HCEC 1CT (cell line): ENCODE results near the gene IL23R.
A peak's percentile ranks its signal among the peaks of the same experiment; 100 is the strongest.
"Not testable (repeated sequence)": the region's sequence is repeated elsewhere in the genome, so short reads cannot be mapped to it uniquely, and the experiment has no call there.

Experiments
- DNase-seq: peaks from one replicate; pipeline ENCODE4 v3.0.0-alpha.2; 2017

Gene IL23R

GRCh38 chr1:67194209-67194863 lies 28.1 kb downstream of the IL23R start:
- no peak for DNase-seq

DNA sequence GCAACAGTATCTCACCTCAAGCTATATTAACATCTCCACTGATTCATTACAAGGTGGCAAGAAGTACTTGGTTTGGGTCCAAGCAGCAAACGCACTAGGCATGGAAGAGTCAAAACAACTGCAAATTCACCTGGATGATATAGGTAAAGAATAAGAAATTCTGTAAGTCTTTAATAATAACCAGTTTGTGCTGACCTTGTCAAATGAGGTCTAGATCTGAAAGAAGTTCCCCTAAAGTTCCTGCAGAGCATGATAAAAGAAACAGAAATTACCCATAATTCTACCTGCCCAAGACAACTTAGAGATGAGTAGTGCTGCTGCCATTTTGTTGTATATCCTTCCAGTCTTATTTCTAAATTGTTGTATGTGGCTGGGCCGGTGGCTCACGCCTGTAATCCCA lies 34.5 kb downstream of the IL23R start:
- no peak for DNase-seq

DNA sequence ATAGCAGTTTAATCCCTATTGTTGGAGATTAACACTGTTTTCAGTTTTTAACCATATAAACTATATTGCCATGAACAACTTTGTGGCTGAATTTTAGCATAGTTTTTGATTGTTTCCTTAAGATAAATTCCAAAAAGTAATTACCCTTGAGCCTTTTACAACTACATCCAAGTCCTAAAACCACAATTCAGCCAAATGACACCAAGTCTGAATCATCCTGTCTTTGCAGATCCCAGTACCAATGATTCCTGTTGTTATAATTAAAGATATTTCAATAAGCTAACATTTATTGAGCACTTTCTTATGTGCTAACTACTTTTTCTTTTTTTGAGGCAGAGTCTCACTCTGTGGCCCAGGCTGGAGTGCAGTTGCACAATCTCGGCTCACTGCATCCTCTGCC lies 35.6 kb downstream of the IL23R start:
- no peak for DNase-seq

DNA sequence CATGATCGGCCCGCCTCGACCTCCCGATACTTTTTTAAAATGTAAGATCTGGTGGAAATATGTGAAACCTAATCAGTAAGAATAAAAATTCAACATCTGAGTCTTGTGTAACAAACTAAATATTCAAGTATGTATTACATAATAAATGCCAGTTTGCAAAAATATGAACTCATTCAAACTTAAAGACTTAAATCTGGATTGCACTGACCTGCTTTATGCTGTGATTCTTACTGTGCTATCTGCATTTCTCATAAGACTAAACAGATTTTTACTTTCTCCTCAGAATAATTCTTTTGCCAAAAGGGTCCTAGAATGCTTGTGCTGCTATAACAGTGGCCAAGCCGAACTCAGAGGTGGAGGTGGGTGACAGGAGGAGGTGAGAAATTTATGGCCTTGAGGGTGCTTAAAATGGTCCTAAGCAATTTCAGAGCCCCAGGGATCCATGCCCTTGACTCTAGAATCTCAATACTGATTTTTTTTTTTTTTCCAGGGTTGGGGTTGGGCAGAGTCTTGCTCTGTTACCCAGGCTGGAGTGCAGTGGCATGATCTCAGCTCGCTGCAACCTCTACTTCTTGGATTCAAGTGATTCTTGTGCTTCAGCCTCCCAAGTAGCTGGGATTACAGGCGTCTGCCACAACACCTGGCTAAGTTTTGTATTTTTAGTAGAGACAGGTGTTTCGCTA lies 38.2 kb downstream of the IL23R start:
- DNase-seq: no peak

DNA sequence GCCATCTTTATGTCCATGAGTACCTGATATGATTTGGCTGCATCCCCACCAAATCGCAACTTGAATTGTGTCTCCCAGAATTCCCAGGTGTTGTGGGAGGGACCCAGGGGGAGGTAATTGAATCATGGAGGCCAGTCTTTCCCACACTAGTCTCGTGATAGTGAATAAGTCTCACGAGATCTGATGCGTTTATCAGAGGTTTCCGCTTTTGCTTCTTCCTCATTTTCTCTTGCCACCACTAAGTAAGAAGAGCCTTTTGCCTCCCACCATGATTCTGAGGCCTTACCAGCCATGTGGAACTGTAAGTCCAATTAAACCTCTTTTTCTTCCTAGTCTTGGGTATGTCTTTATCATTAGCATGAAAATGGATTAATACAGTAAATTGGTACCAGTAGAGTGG lies 41.1 kb downstream of the IL23R start:
- DNase-seq: not testable (repeated sequence)

DNA sequence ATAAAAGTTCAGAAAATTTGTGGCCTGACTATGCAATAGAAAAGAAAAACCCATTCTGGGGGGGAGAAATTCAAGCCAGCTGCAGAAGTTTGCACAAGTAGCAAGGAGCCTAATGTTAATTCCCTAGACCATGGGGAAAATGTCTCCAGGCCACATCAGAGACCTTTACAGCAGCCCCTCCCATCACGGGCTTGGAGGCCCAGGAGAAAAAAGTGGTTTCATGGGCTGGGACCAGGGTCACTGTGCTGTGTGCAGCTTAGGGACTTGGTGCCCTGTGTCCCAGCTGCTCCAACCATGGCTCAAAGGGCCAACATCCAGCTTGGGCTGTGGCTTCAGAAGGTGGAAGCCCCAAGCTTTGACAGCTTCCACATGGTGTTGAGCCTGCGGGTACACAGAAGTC lies 42.0 kb downstream of the IL23R start:
- DNase-seq: no peak

DNA sequence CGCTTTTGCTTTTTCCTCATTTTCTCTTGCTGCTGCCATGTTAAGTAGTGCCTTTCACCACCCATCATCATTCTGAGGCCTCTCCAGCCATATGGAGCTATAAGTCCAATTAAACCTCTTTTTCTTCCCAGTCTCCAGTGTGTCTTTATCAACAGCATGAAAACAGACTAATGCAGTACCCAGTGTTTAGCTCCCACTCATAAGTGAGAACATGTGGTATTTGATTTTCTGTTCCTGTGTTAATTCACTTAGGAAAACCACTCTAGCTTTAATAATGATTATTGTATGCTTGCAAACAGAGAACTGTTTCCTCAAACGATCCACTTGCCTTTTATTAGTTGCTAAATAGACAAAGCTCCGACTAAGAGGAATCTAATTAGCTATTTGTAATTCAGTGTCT lies 43.3 kb downstream of the IL23R start:
- DNase-seq: no peak

DNA sequence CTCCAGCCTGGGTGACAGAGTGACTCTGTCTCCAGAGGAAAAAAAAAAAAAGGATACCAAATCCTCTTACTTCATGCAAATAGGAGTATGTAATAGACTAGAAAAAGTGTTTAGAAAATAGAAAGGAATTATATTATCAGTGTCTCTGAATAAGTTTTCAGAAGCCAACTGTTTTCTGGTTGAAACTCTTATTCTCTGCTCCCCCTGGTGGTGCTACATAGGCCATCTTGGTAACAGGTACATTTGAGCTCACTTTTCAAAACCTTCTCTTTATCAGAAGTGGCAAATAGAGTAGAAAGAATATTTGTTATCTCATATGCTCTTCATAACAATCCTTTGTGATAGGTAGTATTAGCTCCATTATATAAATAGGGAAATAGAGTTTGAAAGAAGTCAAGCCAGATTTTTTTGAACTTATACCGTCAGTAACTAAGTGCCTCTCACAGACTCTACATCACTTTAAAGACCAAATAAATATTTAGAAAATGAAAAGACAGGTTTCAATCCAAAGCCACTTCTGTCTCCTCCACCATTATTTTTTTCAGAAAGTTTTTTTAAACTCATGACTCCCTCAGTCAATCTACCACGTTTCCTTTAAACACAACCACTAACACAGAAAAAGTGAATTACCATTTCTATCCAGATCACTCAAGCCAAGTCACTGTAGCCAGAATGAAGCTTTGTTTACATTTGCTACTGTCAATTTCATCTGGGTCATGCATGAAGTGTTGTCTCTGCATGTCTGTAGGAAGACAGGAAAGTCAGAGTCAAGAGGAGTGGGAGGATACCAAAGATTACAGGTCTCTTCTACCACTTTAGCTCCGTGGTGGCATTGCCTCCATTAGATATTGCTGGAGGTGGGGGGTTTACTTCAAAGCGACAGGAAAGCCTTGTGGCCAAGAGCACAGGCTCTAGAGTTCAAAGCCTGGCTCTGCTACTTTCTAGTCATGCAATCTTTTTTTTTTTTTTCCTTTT lies 45.6 kb downstream of the IL23R start:
- DNase-seq: peak; percentile 4

DNA sequence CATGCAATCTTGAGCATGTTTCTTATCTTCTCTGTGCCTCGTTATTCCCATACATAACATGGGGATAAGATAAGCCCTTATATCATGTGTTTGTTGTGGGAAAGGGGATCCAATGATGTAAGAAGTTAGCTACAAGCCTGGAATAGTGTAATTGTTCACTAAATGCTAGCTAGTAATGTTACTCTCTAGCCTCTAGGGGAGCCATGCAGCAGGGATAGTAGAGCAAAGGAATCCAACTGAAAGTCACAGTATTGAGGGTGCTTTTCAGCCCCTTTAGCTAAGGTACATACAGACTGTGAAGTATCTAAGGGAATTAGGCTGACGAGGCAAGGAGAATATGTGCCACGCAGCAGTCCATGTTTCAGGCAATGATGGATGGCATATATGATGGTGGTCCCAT lies 46.9 kb downstream of the IL23R start:
- peak; percentile 29 for DNase-seq

DNA sequence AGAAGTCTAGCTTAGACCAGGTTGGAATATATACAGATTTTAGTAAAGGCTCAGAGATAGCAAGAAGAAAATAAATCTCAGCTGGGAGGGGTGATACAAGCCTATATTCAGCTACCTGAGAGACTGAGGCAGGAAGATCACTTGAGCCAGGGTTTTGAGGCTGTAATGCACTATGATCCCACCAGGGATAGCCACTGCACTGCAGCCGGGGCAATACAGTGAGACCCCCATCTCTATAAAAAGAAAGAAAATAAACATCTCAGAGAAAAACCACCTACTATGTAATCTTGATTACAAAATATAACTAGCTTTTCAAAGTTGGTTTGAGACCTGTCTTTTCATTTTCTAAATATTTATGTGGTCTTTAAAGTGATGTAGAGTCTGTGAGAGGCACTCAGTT lies 47.7 kb downstream of the IL23R start:
- DNase-seq: no peak

DNA sequence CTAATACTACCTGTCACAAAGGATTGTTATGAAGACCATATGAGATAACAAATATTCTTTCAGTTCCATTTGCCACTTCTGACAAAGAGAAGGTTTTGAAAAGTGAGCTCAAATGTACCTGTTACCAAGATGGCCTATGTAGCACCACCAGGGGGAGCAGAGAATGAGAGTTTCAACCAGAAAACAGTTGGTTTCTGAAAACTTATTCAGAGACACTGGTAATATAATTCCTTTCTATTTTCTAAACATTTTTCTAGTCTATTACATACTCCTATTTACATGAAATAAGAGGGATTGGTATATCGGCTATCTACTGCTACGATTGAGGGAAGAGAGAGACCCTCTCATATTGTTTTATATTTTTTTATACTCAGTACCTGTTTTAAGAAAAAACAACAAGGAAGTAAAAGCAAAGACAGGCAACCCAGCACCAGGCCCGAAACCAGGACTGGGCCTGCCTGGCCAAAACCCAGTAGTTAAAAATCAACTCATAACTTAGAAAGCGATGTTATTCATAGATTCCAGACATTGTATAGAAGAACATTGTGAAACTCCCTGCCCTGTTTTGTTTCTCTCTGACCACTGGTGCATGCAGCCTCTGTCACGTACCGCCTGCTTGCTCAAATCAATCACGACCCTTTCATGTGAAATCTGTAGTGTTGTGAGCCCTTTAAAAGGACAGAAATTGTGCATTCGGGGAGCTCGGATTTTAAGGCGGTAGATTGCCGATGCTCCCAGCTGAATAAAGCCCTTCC lies 48.3 kb downstream of the IL23R start:
- DNase-seq: no peak

- DNase-seq: no peak
Observed at GRCh38 chr1:67216401-67216800, 50.1 kb downstream of the IL23R start.

DNA sequence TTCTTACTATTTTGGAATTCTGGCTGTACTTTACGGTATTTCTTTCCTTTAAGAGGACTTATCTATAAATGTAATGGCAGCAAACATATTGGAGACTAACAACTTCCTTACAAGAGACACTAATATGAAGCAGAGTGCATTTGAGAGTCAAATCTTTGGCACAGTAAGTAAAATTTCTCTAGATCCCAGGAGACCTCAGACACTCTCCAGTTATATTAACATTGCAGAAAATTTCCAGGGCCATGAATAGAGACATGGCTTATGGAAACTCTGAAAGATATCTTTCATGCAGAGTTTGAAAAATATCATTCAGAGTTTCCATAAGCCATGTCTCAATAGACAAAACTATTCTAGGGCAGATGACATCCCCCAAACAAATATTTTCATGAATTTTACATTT lies 51.2 kb downstream of the IL23R start:
- DNase-seq: no peak

- no peak for DNase-seq
Observed at GRCh38 chr1:67217938-67218337, 51.7 kb downstream of the IL23R start.

DNA sequence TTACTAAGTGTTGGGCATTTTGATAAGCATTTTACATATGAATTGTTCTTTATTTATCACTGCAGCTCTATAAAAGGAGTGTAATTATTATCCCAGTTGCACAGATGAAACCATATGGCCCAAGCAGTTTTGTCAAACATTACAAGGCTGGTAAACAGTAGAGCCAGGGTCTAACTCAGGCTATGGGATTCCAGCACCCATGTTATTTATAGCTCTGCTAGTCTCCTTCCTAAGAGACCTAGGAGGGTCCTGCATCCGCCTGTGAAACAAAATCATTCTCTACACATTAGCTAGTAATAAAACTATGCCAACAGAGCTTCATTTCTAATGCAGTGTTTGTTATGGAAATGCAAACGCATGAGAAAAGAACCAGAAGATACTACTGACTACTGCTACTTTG lies 58.6 kb downstream of the IL23R start:
- DNase-seq: no peak

GRCh38 chr1:67226688-67227087 lies 60.4 kb downstream of the IL23R start:
- no peak for DNase-seq

DNA sequence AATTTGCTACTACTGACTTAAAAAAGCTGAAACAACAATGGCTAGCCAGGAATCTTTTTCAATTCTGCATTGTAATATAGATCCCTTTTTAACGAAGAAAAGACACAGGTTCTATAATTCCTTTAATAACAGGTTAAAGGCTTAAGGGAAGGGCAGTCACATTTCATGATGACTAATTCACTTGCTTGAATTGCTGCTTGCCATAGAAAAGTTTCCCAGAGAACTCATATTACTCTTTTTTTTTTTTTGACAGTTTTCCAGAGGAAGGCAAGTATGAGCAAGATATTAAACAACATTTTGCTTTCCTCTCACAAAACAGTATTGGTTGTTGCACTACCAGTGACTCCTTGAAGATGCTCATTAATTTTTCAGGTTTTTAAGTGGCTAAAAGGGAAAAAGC lies 60.9 kb downstream of the IL23R start:
- peak; percentile 35 for DNase-seq

DNA sequence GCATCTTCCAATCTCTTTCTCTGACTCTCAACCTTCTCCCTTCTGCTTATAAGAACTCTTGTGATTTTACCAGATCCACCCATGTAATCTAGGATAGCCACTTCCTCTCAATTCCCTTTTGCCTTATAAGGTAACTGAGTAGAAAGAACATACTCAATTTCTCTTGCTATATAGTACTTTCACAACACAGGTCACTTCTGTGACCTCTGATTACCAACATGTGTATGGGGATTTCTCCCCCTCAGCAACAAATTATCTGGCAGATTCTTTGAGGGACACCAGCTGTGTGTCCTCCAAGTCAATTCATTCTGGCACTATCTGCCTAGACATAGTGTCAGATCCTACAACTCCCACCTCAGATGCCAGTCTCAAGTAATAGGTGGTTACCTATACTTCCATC lies 62.5 kb downstream of the IL23R start:
- no peak for DNase-seq

DNA sequence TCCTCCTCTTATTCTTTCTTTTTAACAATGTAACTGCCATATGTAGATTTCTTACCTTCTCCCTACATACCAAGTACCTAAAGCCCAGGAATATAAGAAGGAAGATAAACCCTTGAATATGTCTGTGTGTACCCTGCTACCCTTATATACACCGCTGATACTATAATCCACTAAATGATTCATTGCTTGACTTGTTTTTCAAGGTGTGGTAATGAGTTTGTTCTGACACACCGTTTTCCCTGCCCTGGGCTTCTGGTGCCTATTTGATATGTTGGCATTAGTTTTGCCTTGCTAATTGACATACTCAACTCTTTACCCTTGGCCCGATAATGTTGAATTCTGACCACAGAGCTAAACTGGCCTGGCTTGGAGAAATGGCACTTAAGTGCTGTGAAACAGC lies 64.3 kb downstream of the IL23R start:
- DNase-seq: no peak

DNA sequence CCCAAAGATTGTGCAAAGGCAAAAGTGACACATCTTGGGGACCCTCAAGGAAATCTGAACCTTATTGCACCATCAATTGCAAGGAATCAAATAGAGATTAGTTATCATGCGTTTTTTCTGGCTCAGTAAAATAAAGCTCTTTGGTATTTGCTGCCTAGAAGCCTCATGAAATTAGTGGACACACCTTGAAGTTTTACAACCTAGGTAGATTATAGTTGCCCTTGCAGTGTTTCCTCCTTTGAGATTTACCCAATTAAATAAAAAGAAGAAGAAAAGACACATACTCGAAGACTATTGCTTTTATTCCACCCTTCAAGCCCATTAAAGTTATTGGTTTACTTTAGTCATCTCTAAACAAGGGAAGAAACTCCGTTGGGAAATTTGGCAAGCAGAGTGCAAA lies 70.0 kb downstream of the IL23R start:
- no peak for DNase-seq

GRCh38 chr1:67239738-67240137 lies 73.5 kb downstream of the IL23R start:
- no peak for DNase-seq

DNA sequence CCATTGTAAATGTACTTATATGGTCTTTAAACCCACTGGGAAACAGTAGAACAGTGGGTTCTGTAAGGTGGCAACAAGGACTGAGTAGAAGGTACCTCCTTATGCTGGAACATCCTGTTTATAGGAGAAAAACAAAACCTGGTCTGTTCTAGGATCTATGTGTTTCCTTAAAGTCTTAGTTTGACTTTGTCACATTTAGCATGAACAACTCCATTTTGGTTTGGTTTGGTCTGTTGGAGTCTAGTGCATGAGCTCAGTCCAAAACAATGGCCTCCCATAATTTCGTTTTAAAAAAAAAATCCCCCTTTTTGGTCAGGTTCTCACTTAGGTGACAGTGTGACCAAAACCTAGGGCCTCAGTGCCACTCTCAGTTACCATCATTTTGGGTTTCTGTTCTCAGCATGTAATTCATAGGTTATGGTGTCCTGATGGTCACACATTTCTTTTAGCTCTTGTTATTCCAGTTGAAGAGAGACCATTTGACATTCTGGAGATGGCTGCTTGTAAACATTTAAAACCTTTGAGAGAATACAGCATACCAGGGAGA lies 75.0 kb downstream of the IL23R start:
- no peak for DNase-seq

DNA sequence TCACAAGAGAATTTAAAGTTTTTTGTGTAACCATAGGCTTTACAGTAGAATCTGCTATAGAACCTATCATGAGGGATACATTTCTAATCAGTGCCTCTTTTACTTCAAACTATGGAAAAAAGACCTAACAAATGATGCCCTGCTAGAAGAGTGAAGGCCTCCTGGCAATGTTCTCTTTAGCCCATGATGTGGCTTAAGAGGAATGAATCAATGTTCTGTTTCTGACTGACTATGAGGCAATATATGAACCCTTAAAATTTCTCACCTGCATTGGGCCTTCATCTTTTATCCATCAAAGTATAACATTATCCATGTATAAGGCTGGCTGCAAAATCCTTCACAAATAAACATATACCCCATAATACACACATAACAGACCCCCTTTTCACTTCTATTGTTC lies 75.8 kb downstream of the IL23R start:
- no peak for DNase-seq
